Endothelial cell of umbilical vein (primary cell): ENCODE measurements around the gene VPS51. TPM values are rescaled to one million over a fixed set of nuclear protein-coding genes. Genes with fewer than 3 reads are reported as not detected.

ENCODE experiments used
- BruUV-seq: library from RNA; stranded (reverse); fragments of 400-500 nt; replicated peaks from 2 replicates; lab custom pipeline; 2021; lab: Mats Ljungman, UMichigan
- CTCF ChIA-PET: fragments of 300-600, 350-600 bp; sonication (Branson Sonifier 250); formaldehyde crosslinking; loops from one replicate; lab custom pipeline; 2021; ENCODE audit warnings: antibody characterized with exemption, inconsistent platforms; lab: Charles Lee
- POLR2A ChIA-PET: fragments of 300-600, 350-600 bp; sonication (Branson Sonifier 250); formaldehyde crosslinking; loops from one replicate; lab custom pipeline; 2021; ENCODE audit warnings: antibody characterized with exemption, inconsistent platforms; lab: Charles Lee
- DNase-seq: peaks from one replicate; pipeline ENCODE4 v3.0.0-alpha.2; 2011; ENCODE audit warnings: low read depth, low spot score
- FAIRE-seq: peaks from 2 replicates; lab custom pipeline; 2011; peaks lifted over from hg19 to GRCh38; lab: Jason Lieb, UNC
- H2AFZ ChIP-seq: 2 replicates; pipeline ENCODE4 v1.6.0; 2012; ENCODE audit warnings: low read depth, low read length, control low read depth, inconsistent platforms
- H3K27ac ChIP-seq: 2 replicates; pipeline ENCODE4 v1.5.1; 2011; ENCODE audit warnings: low read depth, mild to moderate bottlenecking, control low read depth, low read length, moderate library complexity; ENCODE audit not compliant: insufficient read depth
- H3K27me3 ChIP-seq, 2 experiments: 2 replicates each; pipeline versions ENCODE4 v1.6.0 to v1.6.1; 2011; ENCODE audit warnings: low read length in 2 of 2, mixed read lengths in 1 of 2; ENCODE audit not compliant: control insufficient read depth in 2 of 2, insufficient read depth in 2 of 2
- H3K36me3 ChIP-seq, 2 experiments: 2 replicates in 1 of 2; 3 replicates in 1 of 2; pipeline ENCODE4 v1.5.1; 2011; ENCODE audit warnings: low read length in 2 of 2, mild to moderate bottlenecking in 1 of 2, moderate library complexity in 1 of 2; ENCODE audit not compliant: control insufficient read depth in 2 of 2, insufficient read depth in 2 of 2; ENCODE audit errors: extremely low read depth in 1 of 2
- H3K4me1 ChIP-seq: 3 replicates; pipeline ENCODE4 v1.5.1; 2011; ENCODE audit warnings: mild to moderate bottlenecking, low read length; ENCODE audit not compliant: control insufficient read depth, insufficient read depth; ENCODE audit errors: extremely low read depth
- H3K4me2 ChIP-seq: 2 replicates; pipeline ENCODE4 v1.6.1; 2011; ENCODE audit warnings: low read length, control low read depth, mixed read lengths; ENCODE audit not compliant: insufficient read depth
- H3K4me3 ChIP-seq, 3 experiments: fragments of 200-600 bp in 1 of 3; sonication (generic), shearing (Covaris generic) in 1 of 3; replicated peaks in 1 of 3; 2 replicates each; pipeline ENCODE4 v1.5.1; 2011 to 2016; ENCODE audit warnings: control low read depth in 3 of 3, low read length in 3 of 3, mild to moderate bottlenecking in 2 of 3, inconsistent platforms in 1 of 3, low read depth in 1 of 3, moderate library complexity in 1 of 3; ENCODE audit not compliant: insufficient read depth in 1 of 3
- H3K79me2 ChIP-seq: 2 replicates; pipeline ENCODE4 v1.6.0; 2012; ENCODE audit warnings: low read length, inconsistent platforms; ENCODE audit not compliant: control insufficient read depth, insufficient read depth
- H3K9ac ChIP-seq: replicated peaks from 2 replicates; pipeline ENCODE3; 2011; ENCODE audit warnings: low read length, control low read depth; ENCODE audit not compliant: insufficient read depth; ENCODE audit errors: extremely low read depth
- H3K9me1 ChIP-seq: replicated peaks from 3 replicates; pipeline ENCODE4 v1.6.0; 2011; ENCODE audit warnings: mild to moderate bottlenecking, low read length; ENCODE audit not compliant: control insufficient read depth, insufficient read depth; ENCODE audit errors: extremely low read depth
- H3K9me3 ChIP-seq: replicated peaks from 2 replicates; pipeline ENCODE4 v1.5.1; 2012; ENCODE audit warnings: low read length, inconsistent platforms; ENCODE audit not compliant: control insufficient read depth, insufficient read depth
- H4K20me1 ChIP-seq: replicated peaks from 2 replicates; pipeline ENCODE3; 2011; ENCODE audit warnings: mild to moderate bottlenecking, low read length; ENCODE audit not compliant: control insufficient read depth, insufficient read depth; ENCODE audit errors: extremely low read depth
- CTCF ChIP-seq, 2 donors: IDR thresholded peaks; 1 replicate in 1 of 2; 2 replicates in 1 of 2; pipeline ENCODE4 v1.5.1; 2011; ENCODE audit warnings: low read length in 2 of 2, mild to moderate bottlenecking in 2 of 2, moderate library complexity in 2 of 2, control low read depth in 1 of 2, inconsistent platforms in 1 of 2, low read depth in 1 of 2; ENCODE audit not compliant: insufficient read depth in 1 of 2; ENCODE audit errors: extremely low read depth in 1 of 2
- EZH2 ChIP-seq: IDR thresholded peaks from 2 replicates; pipeline ENCODE4 v1.6.1; 2012; ENCODE audit warnings: borderline replicate concordance, low read depth, mild to moderate bottlenecking, moderate library complexity, low read length, inconsistent platforms; ENCODE audit not compliant: severe bottlenecking
- FOS ChIP-seq: IDR thresholded peaks from 2 replicates; pipeline ENCODE4 v1.6.1; 2011; ENCODE audit warnings: mild to moderate bottlenecking, low read length, moderate library complexity, borderline replicate concordance; ENCODE audit not compliant: insufficient read depth
- GATA2 ChIP-seq: IDR thresholded peaks from 2 replicates; pipeline ENCODE4 v1.7.0; 2011; ENCODE audit warnings: low read depth, mild to moderate bottlenecking, moderate library complexity, mixed read lengths, low read length; ENCODE audit not compliant: insufficient read length, insufficient read depth
- JUN ChIP-seq: IDR thresholded peaks from 2 replicates; pipeline ENCODE4 v1.6.1; 2011; ENCODE audit warnings: borderline replicate concordance, low read depth; ENCODE audit not compliant: insufficient read length, insufficient read depth
- MAX ChIP-seq: IDR thresholded peaks from 2 replicates; pipeline ENCODE4 v1.6.1; 2011; ENCODE audit not compliant: insufficient read depth, insufficient read length
- MYC ChIP-seq: IDR thresholded peaks from one replicate; pipeline ENCODE4 v1.6.1; 2011; ENCODE audit warnings: mild to moderate bottlenecking, low read depth, low read length
- POLR2A ChIP-seq: IDR thresholded peaks from 2 replicates; pipeline ENCODE4 v1.6.1; 2012; ENCODE audit warnings: low read depth, mild to moderate bottlenecking, control low read depth, low read length
- POLR2AphosphoS5 ChIP-seq: IDR thresholded peaks from 2 replicates; pipeline ENCODE4 v1.6.1; 2012; ENCODE audit warnings: low read depth, mild to moderate bottlenecking, control low read depth, low read length, moderate library complexity; ENCODE audit not compliant: insufficient read depth
- dilution Hi-C: fragments of 300-500 bp; cut with MboI; formaldehyde crosslinking; loops from one replicate; pipeline ENCODE4 v1.15.0; 2019; ENCODE audit warnings: low sequenced_read_pairs; ENCODE audit not compliant: extremely low pct_ligation_motif_present
- intact Hi-C: fragments of 100-400 bp; cut with micrococcal nuclease; formaldehyde crosslinking; loops from one replicate; pipeline ENCODE4 v1.10.0; 2022
- polyA plus RNA-seq, 4 experiments: library from polyadenylated mRNA; depleted of rRNA in 3 of 4; stranded (reverse) in 3 of 4; unstranded in 1 of 4; fragments of >200 nt; gene quantifications; 2 replicates each; pipeline versions ENCODE4 v1.2.1 to v1.2.3, GENCODE V29; 2011 to 2012; ENCODE audit warnings: missing spikeins in 1 of 4
- total RNA-seq: library from RNA; stranded (reverse); gene quantifications from 2 replicates; pipeline ENCODE4 v1.2.3, GENCODE V29; 2021

VPS51 gene
- total and polyA plus RNA-seq, 2 donors (not counting 3 experiments of a cell fraction or from before 2014, with no cell fraction given): 108 to 146 TPM

GRCh38 chr11:65059523-65059922 is 36.5 kb upstream of the VPS51 start:
- H3K27me3 ChIP-seq: no peaks in the 10 kb centered on the region
- H2AFZ ChIP-seq: no peak overlapping the region
- H3K9me1 ChIP-seq: no peaks in the 10 kb centered on the region
- ChIA-PET POLR2A (no interaction called here), CTCF (interaction anchor here (1.0 to 1.1 kb wide), 2 partner anchors 171 to 215 kb away, joined by 3 to 4 read pairs; partner anchors contain the start of gene CDC42BPG)
- no TSS peak for BruUV-seq
- no peak overlapping the region for H3K4me3 ChIP-seq
- intact Hi-C loops: no loop called here
- FAIRE-seq (no peak), DNase-seq (no peak)
- TF ChIP-seq POLR2A (no peak), JUN (no peak), CTCF (IDR thresholded peaks at IDR 0.05; ENCODE audit: extremely low read depth in 1 of 2, insufficient read depth in 1 of 2, low read depth in 1 of 2, low read length in 2 of 2) (no peak), GATA2 (no peak), MYC (no peak), POLR2AphosphoS5 (no peak), FOS (no peak), MAX (no peak), EZH2 (no peak)
- no peak overlapping the region for H3K27ac ChIP-seq
- no peaks in the 10 kb centered on the region for H3K36me3 ChIP-seq
- no peaks in the 10 kb centered on the region for H4K20me1 ChIP-seq
- no peak overlapping the region for H3K9ac ChIP-seq
- no peaks in the 10 kb centered on the region for H3K9me3 ChIP-seq
- H3K79me2 ChIP-seq: no peaks in the 10 kb centered on the region
- dilution Hi-C loops: no loop called here
- no peaks in the 10 kb centered on the region for H3K4me1 ChIP-seq
- no peak overlapping the region for H3K4me2 ChIP-seq
